NT2/D1 (cell line): ENCODE data around the gene OPN3.

Experiments used
- DNase-seq: peaks from one replicate; pipeline ENCODE4 v3.0.0-alpha.2; 2011; ENCODE audit warnings: low read depth, low spot score
- H3K27me3 ChIP-seq: 2 replicates; pipeline ENCODE4 v1.6.0; 2011; ENCODE audit warnings: mild to moderate bottlenecking; ENCODE audit not compliant: insufficient read length, insufficient read depth
- H3K36me3 ChIP-seq: 2 replicates; pipeline ENCODE4 v1.6.1; 2011; ENCODE audit warnings: mild to moderate bottlenecking, low read length, mixed read lengths; ENCODE audit not compliant: insufficient read depth, insufficient read length
- H3K4me1 ChIP-seq: 2 replicates; pipeline ENCODE4 v1.5.1; 2011; ENCODE audit not compliant: insufficient read depth, insufficient read length
- H3K4me3 ChIP-seq: 2 replicates; pipeline ENCODE4 v1.5.1; 2011; ENCODE audit warnings: low read depth; ENCODE audit not compliant: insufficient read length
- H3K9ac ChIP-seq: 2 replicates; pipeline ENCODE4 v1.6.0; 2011; ENCODE audit warnings: low read depth; ENCODE audit not compliant: insufficient read length
- H3K9me3 ChIP-seq: 2 replicates; pipeline ENCODE4 v1.5.1; 2011; ENCODE audit warnings: mild to moderate bottlenecking, low read length; ENCODE audit not compliant: insufficient read depth
- SUZ12 ChIP-seq: IDR thresholded peaks from 2 replicates; pipeline ENCODE4 v1.6.1; 2011; ENCODE audit not compliant: insufficient read length, insufficient read depth; ENCODE audit errors: extremely low read depth
- YY1 ChIP-seq: IDR thresholded peaks from 2 replicates; pipeline ENCODE4 v1.6.1; 2011; ENCODE audit not compliant: insufficient read length, insufficient read depth
- ZNF274 ChIP-seq: IDR thresholded peaks from 2 replicates; pipeline ENCODE4 v1.6.1; 2011; ENCODE audit warnings: mild to moderate bottlenecking, low read depth, low read length

The OPN3 gene

GRCh38 chr1:241608379-241609033, 31.7 kb downstream of the OPN3 start:
- Histone ChIP-seq H3K9ac (no peak overlapping the region), H3K36me3 (peaks cover 5% of the 10 kb centered on the region), H3K27me3 (no peaks in the 10 kb centered on the region), H3K4me1 (no peaks in the 10 kb centered on the region), H3K4me3 (no peak overlapping the region), H3K9me3 (no peaks in the 10 kb centered on the region)
- no peak for DNase-seq
- TF ChIP-seq YY1, result no peak
- no peak for TF ChIP-seq ZNF274
- TF ChIP-seq SUZ12, result no peak

- Histone ChIP-seq H3K36me3 (peaks cover 6% of the 10 kb centered on the region), H3K4me1 (no peaks in the 10 kb centered on the region), H3K9me3 (no peaks in the 10 kb centered on the region), H3K9ac (no peak overlapping the region), H3K4me3 (no peak overlapping the region), H3K27me3 (no peaks in the 10 kb centered on the region)
- TF ChIP-seq SUZ12 (no peak), YY1 (no peak), ZNF274 (no peak)
- no peak for DNase-seq
Measured at GRCh38 chr1:241607497-241607896, 32.7 kb downstream of the OPN3 start.

GRCh38 chr1:241606544-241606943, 33.6 kb downstream of the OPN3 start:
- TF ChIP-seq YY1, result no peak
- no peak for TF ChIP-seq ZNF274
- no peak for TF ChIP-seq SUZ12
- peaks cover 7% of the 10 kb centered on the region for H3K36me3 ChIP-seq
- no peaks in the 10 kb centered on the region for H3K4me1 ChIP-seq
- no peaks in the 10 kb centered on the region for H3K27me3 ChIP-seq
- H3K4me3 ChIP-seq, result no peak overlapping the region
- H3K9me3 ChIP-seq, result no peaks in the 10 kb centered on the region
- no peak overlapping the region for H3K9ac ChIP-seq
- DNase-seq, result no peak

GRCh38 chr1:241605146-241605805, 34.9 kb downstream of the OPN3 start:
- no peak for DNase-seq
- no peak overlapping the region for H3K9ac ChIP-seq
- TF ChIP-seq SUZ12 (no peak), YY1 (no peak), ZNF274 (no peak)

GRCh38 chr1:241603731-241604245, 36.4 kb downstream of the OPN3 start:
- TF ChIP-seq SUZ12, result no peak
- TF ChIP-seq ZNF274, result no peak
- no peak for TF ChIP-seq YY1
- Histone ChIP-seq H3K4me3 (no peak overlapping the region), H3K27me3 (no peaks in the 10 kb centered on the region), H3K4me1 (no peaks in the 10 kb centered on the region), H3K9ac (no peak overlapping the region), H3K36me3 (peaks cover 7% of the 10 kb centered on the region), H3K9me3 (no peaks in the 10 kb centered on the region)
- no peak for DNase-seq

More at GRCh38 chr1:241605146-241605805, 34.9 kb downstream of the OPN3 start:
- Histone ChIP-seq H3K4me3 (no peak overlapping the region), H3K27me3 (no peaks in the 10 kb centered on the region), H3K4me1 (no peaks in the 10 kb centered on the region), H3K9me3 (no peaks in the 10 kb centered on the region), H3K36me3 (peaks cover 7% of the 10 kb centered on the region)

GRCh38 chr1:241600496-241600901, 39.7 kb downstream of the OPN3 start:
- no peak for DNase-seq
- Histone ChIP-seq H3K36me3 (peaks cover 15% of the 10 kb centered on the region), H3K27me3 (no peaks in the 10 kb centered on the region), H3K4me1 (no peaks in the 10 kb centered on the region), H3K9me3 (no peaks in the 10 kb centered on the region), H3K9ac (no peak overlapping the region), H3K4me3 (no peak overlapping the region)
- TF ChIP-seq YY1 (no peak), SUZ12 (no peak), ZNF274 (no peak)

GRCh38 chr1:241598249-241598648, 41.9 kb downstream of the OPN3 start:
- no peak for TF ChIP-seq YY1
- TF ChIP-seq SUZ12, result no peak
- TF ChIP-seq ZNF274, result no peak
- Histone ChIP-seq H3K36me3 (peaks cover 17% of the 10 kb centered on the region), H3K4me1 (no peaks in the 10 kb centered on the region), H3K27me3 (no peaks in the 10 kb centered on the region), H3K9ac (no peak overlapping the region), H3K9me3 (no peaks in the 10 kb centered on the region), H3K4me3 (no peak overlapping the region)
- no peak for DNase-seq
